H9 (cell line): Measurements from ENCODE around the gene FMO2. TPM values are rescaled to one million over a fixed set of nuclear protein-coding genes. Genes with fewer than 3 reads are reported as not detected.

ENCODE experiments used
- DNase-seq: peaks from one replicate; pipeline ENCODE4 v3.0.0-alpha.2; 2017
- H2AFZ ChIP-seq: one replicate; pipeline ENCODE4 v1.6.1; 2013; ENCODE audit warnings: mild to moderate bottlenecking, low read length, control low read depth, moderate library complexity
- H2AK5ac ChIP-seq: 2 replicates; pipeline ENCODE4 v1.6.1; 2013; ENCODE audit warnings: low read length, control low read depth, mixed read lengths; ENCODE audit not compliant: insufficient read length
- H2BK120ac ChIP-seq: one replicate; pipeline ENCODE4 v1.6.1; 2013; ENCODE audit warnings: low read depth, mild to moderate bottlenecking, low read length, control low read depth, inconsistent platforms; ENCODE audit not compliant: poor library complexity, severe bottlenecking
- H2BK12ac ChIP-seq: 2 replicates; pipeline ENCODE4 v1.6.1; 2013; ENCODE audit warnings: low read length, control low read depth, mixed read lengths, low read depth; ENCODE audit not compliant: insufficient read length
- H2BK15ac ChIP-seq: 2 replicates; pipeline ENCODE4 v1.6.1; 2013; ENCODE audit warnings: low read depth, low read length, control low read depth
- H2BK20ac ChIP-seq: one replicate; pipeline ENCODE4 v1.6.1; 2013; ENCODE audit warnings: low read depth, mild to moderate bottlenecking, low read length, control low read depth, inconsistent platforms; ENCODE audit not compliant: poor library complexity, severe bottlenecking
- H2BK5ac ChIP-seq: 2 replicates; pipeline ENCODE4 v1.6.1; 2013; ENCODE audit warnings: low read length, control low read depth, mixed read lengths; ENCODE audit not compliant: insufficient read length
- H3K14ac ChIP-seq: 2 replicates; pipeline ENCODE4 v1.6.1; 2013; ENCODE audit warnings: low read length, control low read depth; ENCODE audit not compliant: insufficient read depth
- H3K18ac ChIP-seq: 2 replicates; pipeline ENCODE4 v1.6.1; 2013; ENCODE audit warnings: low read depth, mild to moderate bottlenecking, mixed read lengths, low read length, control low read depth; ENCODE audit not compliant: insufficient read length
- H3K23ac ChIP-seq: 2 replicates; pipeline ENCODE4 v1.6.1; 2013; ENCODE audit warnings: low read length, control low read depth, mixed read lengths, low read depth; ENCODE audit not compliant: insufficient read length
- H3K23me2 ChIP-seq: 2 replicates; pipeline ENCODE4 v1.6.1; 2013; ENCODE audit warnings: low read depth, mild to moderate bottlenecking, mixed read lengths, low read length, control low read depth; ENCODE audit not compliant: insufficient read length, poor library complexity, severe bottlenecking
- H3K27ac ChIP-seq: 2 replicates; pipeline ENCODE4 v1.5.1; 2013; ENCODE audit warnings: low read length, control low read depth, mixed read lengths, low read depth; ENCODE audit not compliant: insufficient read length
- H3K27me3 ChIP-seq: 2 replicates; pipeline ENCODE4 v1.6.1; 2013; ENCODE audit warnings: low read length, control low read depth, inconsistent platforms; ENCODE audit not compliant: insufficient read depth
- H3K4ac ChIP-seq: 2 replicates; pipeline ENCODE4 v1.6.1; 2013; ENCODE audit warnings: low read depth, mild to moderate bottlenecking, control low read depth, inconsistent platforms, low read length, moderate library complexity
- H3K4me1 ChIP-seq: 2 replicates; pipeline ENCODE4 v1.6.1; 2013; ENCODE audit warnings: low read length, control low read depth, inconsistent platforms; ENCODE audit not compliant: insufficient read depth
- H3K4me2 ChIP-seq: 2 replicates; pipeline ENCODE4 v1.6.1; 2013; ENCODE audit warnings: low read length, control low read depth, mixed read lengths; ENCODE audit not compliant: insufficient read length, insufficient read depth
- H3K56ac ChIP-seq: 2 replicates; pipeline ENCODE4 v1.6.1; 2013; ENCODE audit warnings: low read depth, mild to moderate bottlenecking, mixed read lengths, low read length, control low read depth; ENCODE audit not compliant: insufficient read length
- H3K79me1 ChIP-seq: 2 replicates; pipeline ENCODE4 v1.6.1; 2013; ENCODE audit warnings: low read depth, mild to moderate bottlenecking, moderate library complexity, low read length, control low read depth, inconsistent platforms; ENCODE audit not compliant: insufficient read depth, poor library complexity, severe bottlenecking
- H3K79me2 ChIP-seq: 2 replicates; pipeline ENCODE4 v1.6.1; 2013; ENCODE audit warnings: low read length, control low read depth, inconsistent platforms; ENCODE audit not compliant: insufficient read depth
- H3K9ac ChIP-seq: 2 replicates; pipeline ENCODE4 v1.6.1; 2013; ENCODE audit warnings: low read length, control low read depth, mixed read lengths; ENCODE audit not compliant: insufficient read length; ENCODE audit errors: extremely low read depth
- H3K9me3 ChIP-seq: one replicate; pipeline ENCODE4 v1.6.1; 2013; ENCODE audit warnings: low read depth, low read length, inconsistent platforms; ENCODE audit not compliant: control insufficient read depth
- H3T11ph ChIP-seq: one replicate; pipeline ENCODE4 v1.6.1; 2013; ENCODE audit warnings: mild to moderate bottlenecking, low read length, control low read depth, inconsistent platforms
- H4K20me1 ChIP-seq: one replicate; pipeline ENCODE4 v1.6.1; 2013; ENCODE audit not compliant: control insufficient read depth, insufficient read length, insufficient read depth
- H4K5ac ChIP-seq: 2 replicates; pipeline ENCODE4 v1.6.1; 2013; ENCODE audit warnings: low read depth, mild to moderate bottlenecking, mixed read lengths, low read length, control low read depth; ENCODE audit not compliant: insufficient read length
- H4K8ac ChIP-seq: replicated peaks from 2 replicates; pipeline ENCODE4 v1.6.1; 2013; ENCODE audit warnings: low read length, control low read depth, mixed read lengths, low read depth; ENCODE audit not compliant: insufficient read length
- H4K91ac ChIP-seq: 2 replicates; pipeline ENCODE4 v1.6.1; 2013; ENCODE audit warnings: low read depth, mild to moderate bottlenecking, moderate library complexity, mixed read lengths, low read length, control low read depth; ENCODE audit not compliant: insufficient read length
- H3K27ac Mint-ChIP-seq, 3 experiments: 2 replicates in 2 of 3; 3 replicates in 1 of 3; pipeline ENCODE4 v1.8.0; 2020 to 2021; ENCODE audit warnings: mixed read lengths in 3 of 3, mild to moderate bottlenecking in 1 of 3, moderate library complexity in 1 of 3
- H3K27me3 Mint-ChIP-seq: 2 replicates; pipeline ENCODE4 v1.8.0; 2021; ENCODE audit warnings: low read depth, mild to moderate bottlenecking, moderate library complexity, mixed read lengths
- H3K36me3 Mint-ChIP-seq, 3 experiments: 2 replicates in 2 of 3; 3 replicates in 1 of 3; pipeline ENCODE4 v1.8.0; 2020 to 2021; ENCODE audit warnings: low read depth in 3 of 3, mixed read lengths in 3 of 3; ENCODE audit not compliant: insufficient read depth in 1 of 3
- H3K4me1 Mint-ChIP-seq, 2 experiments: 2 replicates each; pipeline ENCODE4 v1.8.0; 2020; ENCODE audit warnings: mixed read lengths in 2 of 2
- H3K4me3 Mint-ChIP-seq, 2 experiments: 2 replicates in 1 of 2; 3 replicates in 1 of 2; pipeline ENCODE4 v1.8.0; 2020 to 2021; ENCODE audit warnings: mild to moderate bottlenecking in 2 of 2, mixed read lengths in 2 of 2, moderate library complexity in 1 of 2
- H3K9me3 Mint-ChIP-seq, 2 experiments: 2 replicates in 1 of 2; 3 replicates in 1 of 2; pipeline ENCODE4 v1.8.0; 2020; ENCODE audit warnings: mild to moderate bottlenecking in 2 of 2, mixed read lengths in 2 of 2, moderate library complexity in 1 of 2
- WGBS: extraction: QIAGEN DNeasy Blood & Tissue Kit; methylation state at CpG from one replicate; pipeline ENCODE4 v1.1.7; 2013; ENCODE audit warnings: missing lambda C conversion rate, low lambda C conversion rate, mixed read lengths; ENCODE audit not compliant: insufficient read length; ENCODE audit errors: extremely low coverage; 5-methylcytosine and 5-hydroxymethylcytosine counted together
- total RNA-seq: library from RNA; stranded (reverse); gene quantifications from 2 replicates; pipeline ENCODE4 v1.2.1, GENCODE V29; 2021
- TF ChIP-seq, protein P1 (sequence below): fragments of 200-600 bp; sonication (generic); conservative IDR thresholded peaks from 3 replicates; pipeline ENCODE4 v1.8.0; 2021; ENCODE audit warnings: antibody characterized with exemption, mild to moderate bottlenecking

Gene FMO2
- total RNA-seq, 1 experiment from 2014 or later, result not detected

DNA sequence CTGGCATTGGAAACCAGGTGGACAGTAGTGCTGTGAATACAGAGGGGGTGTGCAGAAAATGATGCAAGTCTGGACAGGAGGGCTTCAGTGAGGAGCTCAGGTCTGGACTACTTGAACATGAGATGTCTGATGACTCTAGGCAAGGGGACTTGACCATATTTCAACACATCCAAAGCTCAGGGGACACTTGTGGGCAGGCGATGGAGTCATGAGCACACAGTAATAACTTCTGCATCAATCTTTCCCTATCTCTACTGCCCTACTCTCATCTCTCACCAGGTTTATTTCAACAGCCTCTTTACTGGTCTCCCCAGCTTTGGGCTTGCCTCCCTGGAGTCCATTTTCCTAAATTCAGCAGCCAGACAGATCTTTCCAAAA lies 21.9 kb downstream of the FMO2 start:
- Histone ChIP-seq H3K23ac (no peak overlapping the region), H3K9me3 (no peaks in the 10 kb centered on the region), H3K27me3 (no peaks in the 10 kb centered on the region), H3K79me1 (no peaks in the 10 kb centered on the region), H3K23me2 (no peaks in the 10 kb centered on the region), H3T11ph (no peak overlapping the region), H2BK20ac (no peak overlapping the region), H3K4ac (no peak overlapping the region), H4K8ac (no peak overlapping the region), H3K18ac (no peak overlapping the region), H4K5ac (no peak overlapping the region), H4K20me1 (no peaks in the 10 kb centered on the region), H3K4me2 (no peak overlapping the region), H3K27ac (no peak overlapping the region), H3K4me1 (no peaks in the 10 kb centered on the region), H2BK15ac (no peak overlapping the region), H3K9ac (no peak overlapping the region), H3K56ac (no peak overlapping the region), H4K91ac (no peak overlapping the region), H2BK12ac (no peak overlapping the region), H2AFZ (no peak overlapping the region), H3K14ac (no peak overlapping the region), H2AK5ac (no peak overlapping the region), H3K79me2 (no peaks in the 10 kb centered on the region), H2BK5ac (no peak overlapping the region), H2BK120ac (no peak overlapping the region)
- Mint-ChIP-seq H3K36me3 (no peaks in the 10 kb centered on the region), H3K27me3 (no peaks in the 10 kb centered on the region; the same call in 1 of the 2 replicates), H3K9me3 (no peaks in the 10 kb centered on the region), H3K4me1 (peaks cover 16 to 22% of the 10 kb centered on the region in 2 experiments), H3K4me3 (no peak overlapping the region), H3K27ac (no peak overlapping the region)
- DNase-seq, result no peak
- WGBS, result no CpG with 5 or more reads among the region's 1 CpG
- TF ChIP-seq, protein P1, sequence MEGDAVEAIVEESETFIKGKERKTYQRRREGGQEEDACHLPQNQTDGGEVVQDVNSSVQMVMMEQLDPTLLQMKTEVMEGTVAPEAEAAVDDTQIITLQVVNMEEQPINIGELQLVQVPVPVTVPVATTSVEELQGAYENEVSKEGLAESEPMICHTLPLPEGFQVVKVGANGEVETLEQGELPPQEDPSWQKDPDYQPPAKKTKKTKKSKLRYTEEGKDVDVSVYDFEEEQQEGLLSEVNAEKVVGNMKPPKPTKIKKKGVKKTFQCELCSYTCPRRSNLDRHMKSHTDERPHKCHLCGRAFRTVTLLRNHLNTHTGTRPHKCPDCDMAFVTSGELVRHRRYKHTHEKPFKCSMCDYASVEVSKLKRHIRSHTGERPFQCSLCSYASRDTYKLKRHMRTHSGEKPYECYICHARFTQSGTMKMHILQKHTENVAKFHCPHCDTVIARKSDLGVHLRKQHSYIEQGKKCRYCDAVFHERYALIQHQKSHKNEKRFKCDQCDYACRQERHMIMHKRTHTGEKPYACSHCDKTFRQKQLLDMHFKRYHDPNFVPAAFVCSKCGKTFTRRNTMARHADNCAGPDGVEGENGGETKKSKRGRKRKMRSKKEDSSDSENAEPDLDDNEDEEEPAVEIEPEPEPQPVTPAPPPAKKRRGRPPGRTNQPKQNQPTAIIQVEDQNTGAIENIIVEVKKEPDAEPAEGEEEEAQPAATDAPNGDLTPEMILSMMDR, result no peak
